Lower leg skin (tissue), 3 donors: ENCODE data around the gene KCNT2.
"Not testable (repeated sequence)": the region's sequence is repeated elsewhere in the genome, so short reads cannot be mapped to it uniquely, and the experiment has no call there.

Experiments
- CTCF ChIP-seq, 3 donors: fragments of 450-650 bp; IDR thresholded peaks; one replicate each; pipeline ENCODE4 v1.5.1; 2016; ENCODE audit warnings: antibody characterized with exemption in 3 of 3, mild to moderate bottlenecking in 3 of 3, moderate library complexity in 2 of 3
- POLR2A ChIP-seq, 2 donors: fragments of 450-650 bp; IDR thresholded peaks; one replicate each; pipeline ENCODE4 v1.6.1; 2016 to 2017; ENCODE audit warnings: antibody characterized with exemption in 2 of 2, mild to moderate bottlenecking in 1 of 2, moderate library complexity in 1 of 2

GRCh38 chr1:196522574-196523345, 85.5 kb downstream of the KCNT2 start:
- TF ChIP-seq POLR2A, CTCF (IDR thresholded peaks at IDR 0.05): not testable (repeated sequence)
